Measurements from ENCODE around the gene ANKRD16.
"Not testable (repeated sequence)": the region's sequence is repeated elsewhere in the genome, so short reads cannot be mapped to it uniquely, and the experiment has no call there.

ANKRD16 gene

GRCh38 chr10:5910323-5911100 is 20.8 kb upstream of the ANKRD16 start:
- peaks cover 7% of the 10 kb centered on the region for H3K36me3 ChIP-seq (replicated peaks; ENCODE audit: low read depth, low read length)

GRCh38 chr10:5908676-5909075 is 19.0 kb upstream of the ANKRD16 start:
- H3K4me1 ChIP-seq (ENCODE audit: low read length); H3K9me3 ChIP-seq (ENCODE audit: insufficient read depth, low read length); H3K4me2 ChIP-seq (ENCODE audit: low read length); H4K20me1 ChIP-seq (ENCODE audit: insufficient read depth, low read length); H2AFZ ChIP-seq (ENCODE audit: low read depth, low read length); H3K27ac ChIP-seq (ENCODE audit: low read length); H3K9ac ChIP-seq (ENCODE audit: low read length); H3K79me2 ChIP-seq (ENCODE audit: low read length); H3K27me3 ChIP-seq (ENCODE audit: low read depth, low read length); H3K4me3 ChIP-seq (ENCODE audit: low read length); H3K36me3 ChIP-seq (replicated peaks; ENCODE audit: low read depth, low read length): not testable (repeated sequence)

More at GRCh38 chr10:5910323-5911100, 20.8 kb upstream of the ANKRD16 start:
- Histone ChIP-seq H3K4me3 (ENCODE audit: low read length) (no peak overlapping the region), H3K27ac (ENCODE audit: low read length) (no peak overlapping the region), H3K9ac (ENCODE audit: low read length) (no peak overlapping the region), H3K9me3 (ENCODE audit: insufficient read depth, low read length) (no peaks in the 10 kb centered on the region), H4K20me1 (ENCODE audit: insufficient read depth, low read length) (no peaks in the 10 kb centered on the region), H3K4me1 (ENCODE audit: low read length) (no peaks in the 10 kb centered on the region), H3K4me2 (ENCODE audit: low read length) (no peak overlapping the region), H3K79me2 (ENCODE audit: low read length) (no peaks in the 10 kb centered on the region), H3K27me3 (ENCODE audit: low read depth, low read length) (no peaks in the 10 kb centered on the region), H2AFZ (ENCODE audit: low read depth, low read length) (no peak overlapping the region)
- TF ChIP-seq CTCF (IDR thresholded peaks at IDR 0.05; ENCODE audit: low read depth, low read length): no peak
- TF ChIP-seq EZH2phosphoT487 (IDR thresholded peaks at IDR 0.05; ENCODE audit: low read depth): no peak

GRCh38 chr10:5906651-5907050 is 17.0 kb upstream of the ANKRD16 start:
- H3K36me3 ChIP-seq (replicated peaks; ENCODE audit: low read depth, low read length): no peaks in the 10 kb centered on the region
- H3K4me1 ChIP-seq (ENCODE audit: low read length): peaks cover 4% of the 10 kb centered on the region; the same call in 1 of the 2 replicates
- no peak overlapping the region for H3K4me2 ChIP-seq (ENCODE audit: low read length)

GRCh38 chr10:5905854-5906507 is 16.3 kb upstream of the ANKRD16 start:
- TF ChIP-seq EZH2phosphoT487 (IDR thresholded peaks at IDR 0.05; ENCODE audit: low read depth) (no peak), CTCF (IDR thresholded peaks at IDR 0.05; ENCODE audit: low read depth, low read length) (no peak)
- Histone ChIP-seq H3K4me3 (ENCODE audit: low read length) (no peak overlapping the region), H3K27me3 (ENCODE audit: low read depth, low read length) (no peaks in the 10 kb centered on the region), H3K79me2 (ENCODE audit: low read length) (no peaks in the 10 kb centered on the region), H4K20me1 (ENCODE audit: insufficient read depth, low read length) (no peaks in the 10 kb centered on the region), H3K9ac (ENCODE audit: low read length) (no peak overlapping the region), H3K27ac (ENCODE audit: low read length) (no peak overlapping the region), H3K4me2 (ENCODE audit: low read length) (no peak overlapping the region), H3K36me3 (replicated peaks; ENCODE audit: low read depth, low read length) (no peaks in the 10 kb centered on the region), H3K4me1 (ENCODE audit: low read length) (peaks cover 4% of the 10 kb centered on the region; the same call in 1 of the 2 replicates), H3K9me3 (ENCODE audit: insufficient read depth, low read length) (no peaks in the 10 kb centered on the region), H2AFZ (ENCODE audit: low read depth, low read length) (no peak overlapping the region)

More at GRCh38 chr10:5906651-5907050, 17.0 kb upstream of the ANKRD16 start:
- H3K9ac ChIP-seq (ENCODE audit: low read length): no peak overlapping the region
- TF ChIP-seq CTCF (IDR thresholded peaks at IDR 0.05; ENCODE audit: low read depth, low read length) (no peak), EZH2phosphoT487 (IDR thresholded peaks at IDR 0.05; ENCODE audit: low read depth) (no peak)
- H4K20me1 ChIP-seq (ENCODE audit: insufficient read depth, low read length): no peaks in the 10 kb centered on the region
- no peaks in the 10 kb centered on the region for H3K9me3 ChIP-seq (ENCODE audit: insufficient read depth, low read length)
- H3K79me2 ChIP-seq (ENCODE audit: low read length): no peaks in the 10 kb centered on the region
- no peak overlapping the region for H3K4me3 ChIP-seq (ENCODE audit: low read length)
- no peak overlapping the region for H2AFZ ChIP-seq (ENCODE audit: low read depth, low read length)
- H3K27me3 ChIP-seq (ENCODE audit: low read depth, low read length): no peaks in the 10 kb centered on the region
- H3K27ac ChIP-seq (ENCODE audit: low read length): no peak overlapping the region

All from OCI-LY3 (cell line).